HG03060 (cell line): ENCODE measurements around the gene FGF13.

Experiments
- ATAC-seq: cut with Tn5 transposase; IDR thresholded peaks from one replicate; pipeline ENCODE4 v1.9.1; 2021; ENCODE audit warnings: low read depth, moderate number of reproducible peaks; ENCODE audit not compliant: unreplicated experiment

FGF13 gene

DNA sequence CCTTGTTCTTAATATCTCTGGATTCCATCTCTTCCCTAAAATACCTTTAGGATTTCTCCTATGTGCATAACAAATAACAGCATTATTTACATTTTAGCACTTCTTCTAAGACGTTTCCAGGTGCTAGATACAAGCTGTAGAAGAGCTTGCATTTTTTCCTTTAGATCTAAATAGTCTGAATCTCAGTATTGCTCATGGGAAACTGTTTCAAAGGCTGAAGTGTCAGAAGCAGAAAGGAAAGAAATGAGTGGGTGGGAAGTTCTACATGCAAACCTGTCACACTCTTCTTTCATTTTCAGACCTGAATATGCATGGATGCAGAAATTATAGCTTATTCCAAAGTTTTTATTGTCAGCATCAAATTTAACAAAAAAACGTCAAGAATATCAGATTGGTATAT lies 41.8 kb downstream of the FGF13 start:
- ATAC-seq: no peak

DNA sequence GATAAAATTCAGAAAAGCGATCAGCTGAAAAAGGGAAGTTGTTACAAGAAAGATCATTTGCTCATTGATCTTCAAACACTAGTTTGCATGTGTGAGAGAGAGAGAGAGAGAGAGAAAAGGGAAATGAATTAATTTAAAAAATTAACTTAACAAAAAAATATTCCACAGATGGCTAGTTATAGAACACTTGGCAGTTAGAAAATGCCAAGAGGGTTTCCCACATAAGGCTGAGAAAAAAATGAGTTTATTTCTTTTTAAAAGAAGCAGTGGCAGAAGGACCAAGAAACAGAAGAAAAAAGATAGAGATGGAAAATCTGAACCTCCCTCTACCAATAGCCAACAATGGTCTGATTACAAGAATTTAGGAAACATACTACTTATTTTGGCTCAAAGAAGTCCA lies 47.1 kb downstream of the FGF13 start:
- ATAC-seq: no peak

DNA sequence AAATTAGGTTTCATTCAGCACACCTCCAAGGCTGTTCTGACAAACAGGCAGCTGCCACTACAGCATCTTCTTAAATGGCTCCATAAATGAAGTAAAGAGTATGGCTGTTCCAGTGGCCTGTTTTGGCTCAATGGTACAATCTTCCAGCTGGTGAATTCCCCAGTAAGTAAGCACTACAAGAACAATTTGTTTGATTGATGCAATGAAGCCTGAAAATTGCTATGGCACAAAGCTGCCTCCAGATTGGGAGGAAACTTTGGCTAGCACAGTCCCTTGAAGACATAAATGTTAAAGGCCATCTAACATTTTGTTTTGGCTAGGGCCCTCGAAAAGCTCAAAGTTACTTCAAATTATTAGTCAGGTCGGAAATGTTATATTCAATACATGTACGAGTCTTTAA lies 47.5 kb downstream of the FGF13 start:
- ATAC-seq: no peak

DNA sequence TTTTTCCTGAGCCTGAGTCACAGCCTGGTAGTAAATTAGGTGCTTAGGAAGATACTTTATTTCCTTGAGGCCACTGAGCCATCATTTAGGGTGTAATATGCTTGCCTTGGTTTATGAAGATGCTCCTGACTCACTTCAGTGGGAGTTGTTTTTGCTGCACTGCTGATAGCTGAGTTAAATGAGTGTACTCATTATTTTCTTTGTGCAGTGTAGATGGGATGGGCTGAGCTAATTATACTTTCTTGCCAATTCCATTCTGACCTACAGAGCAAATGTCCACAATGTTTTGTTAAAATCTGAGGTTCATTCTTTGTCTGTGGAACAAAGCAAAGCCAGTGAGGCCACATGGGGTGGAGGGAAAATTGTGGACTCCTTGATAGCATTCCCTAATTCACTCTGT lies 60.0 kb downstream of the FGF13 start:
- ATAC-seq: no peak

DNA sequence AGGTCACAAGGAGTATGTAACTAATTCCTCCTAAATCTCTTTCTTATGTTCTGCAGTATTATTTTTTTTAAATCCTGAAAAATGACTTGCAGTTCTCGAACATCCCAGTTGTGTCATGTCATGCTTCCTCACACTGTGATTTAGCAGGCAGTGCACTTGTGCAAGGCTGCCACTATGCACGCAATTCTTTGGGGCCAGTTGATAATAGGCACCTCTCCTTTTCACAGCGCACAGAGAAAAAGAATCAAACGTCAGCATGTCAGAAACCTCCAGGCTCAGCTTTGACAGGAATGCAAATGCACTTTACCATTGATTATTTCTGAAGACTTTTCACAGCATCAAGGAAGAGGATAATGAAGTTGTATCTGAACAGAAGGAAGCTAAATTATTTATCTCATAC lies 62.9 kb downstream of the FGF13 start:
- no peak for ATAC-seq

DNA sequence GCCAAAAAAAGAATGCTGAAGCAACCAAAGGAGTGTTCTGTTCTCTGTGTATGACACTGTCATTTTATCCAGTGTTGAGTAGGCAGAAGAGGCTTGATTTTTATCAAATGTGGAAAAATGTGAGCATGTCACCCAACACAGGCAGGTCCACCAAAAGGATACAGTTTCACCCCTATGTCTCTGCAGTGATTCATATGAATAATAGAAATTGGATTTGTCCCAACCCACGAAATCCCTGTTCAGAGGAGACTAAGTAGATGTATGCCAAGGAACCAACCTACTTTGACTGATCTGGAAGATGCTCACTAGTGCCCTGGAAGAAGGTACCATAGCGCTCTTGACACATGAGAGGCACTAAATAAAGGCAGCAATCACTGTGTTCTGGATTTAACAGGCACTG lies 72.5 kb downstream of the FGF13 start:
- ATAC-seq: no peak
